ENCODE measurements around the gene BUB1B. TPM values are rescaled to one million over a fixed set of nuclear protein-coding genes. Genes with fewer than 3 reads are reported as not detected.
"Not testable (repeated sequence)": the region's sequence is repeated elsewhere in the genome, so short reads cannot be mapped to it uniquely, and the experiment has no call there.

Gene BUB1B
- total and polyA plus RNA-seq, 8 donors, result 1.6 to 25.0 (median 4.4) TPM

DNA sequence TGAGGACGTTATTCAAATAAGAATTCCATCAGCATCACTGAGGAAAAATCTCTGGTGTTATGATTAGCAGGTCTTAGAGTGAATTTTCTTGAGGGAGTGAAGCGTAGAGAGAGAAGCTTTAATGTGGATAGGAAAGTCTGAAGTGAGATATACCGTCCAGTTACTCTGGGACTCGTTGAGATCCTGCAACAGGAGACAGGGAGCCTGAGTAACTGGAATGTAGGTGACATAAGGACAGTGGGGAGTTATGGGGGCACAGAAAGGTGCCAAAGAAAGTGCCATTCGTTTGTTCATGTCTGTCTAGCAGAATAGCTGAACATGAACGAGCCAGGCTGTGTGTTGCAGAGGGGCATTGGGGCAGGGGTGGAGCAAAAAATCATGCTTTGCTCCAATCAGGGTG, 9.4 kb upstream of the BUB1B start:
- H3K4me3 ChIP-seq, result no peak overlapping the region
- intact Hi-C loops (cut with DNase I; ENCODE audit: low total_unique reads), result no loop called here
- peaks cover 4 to 18% (median 7%) of the 10 kb centered on the region in 4 donors for H3K4me1 ChIP-seq
- H3K9me3 ChIP-seq, result no peaks in the 10 kb centered on the region
- WGBS, 5 donors, result 68 to 82% (median 71%) methylated on average over 6 of the region's 6 CpGs
- no peaks in the 10 kb centered on the region for H3K36me3 ChIP-seq
- no peaks in the 10 kb centered on the region for H3K27me3 ChIP-seq
- TF ChIP-seq EP300 (IDR thresholded peaks at IDR 0.05), result no peak
- no peak for TF ChIP-seq POLR2AphosphoS5 (IDR thresholded peaks at IDR 0.05)
- TF ChIP-seq, protein P1, sequence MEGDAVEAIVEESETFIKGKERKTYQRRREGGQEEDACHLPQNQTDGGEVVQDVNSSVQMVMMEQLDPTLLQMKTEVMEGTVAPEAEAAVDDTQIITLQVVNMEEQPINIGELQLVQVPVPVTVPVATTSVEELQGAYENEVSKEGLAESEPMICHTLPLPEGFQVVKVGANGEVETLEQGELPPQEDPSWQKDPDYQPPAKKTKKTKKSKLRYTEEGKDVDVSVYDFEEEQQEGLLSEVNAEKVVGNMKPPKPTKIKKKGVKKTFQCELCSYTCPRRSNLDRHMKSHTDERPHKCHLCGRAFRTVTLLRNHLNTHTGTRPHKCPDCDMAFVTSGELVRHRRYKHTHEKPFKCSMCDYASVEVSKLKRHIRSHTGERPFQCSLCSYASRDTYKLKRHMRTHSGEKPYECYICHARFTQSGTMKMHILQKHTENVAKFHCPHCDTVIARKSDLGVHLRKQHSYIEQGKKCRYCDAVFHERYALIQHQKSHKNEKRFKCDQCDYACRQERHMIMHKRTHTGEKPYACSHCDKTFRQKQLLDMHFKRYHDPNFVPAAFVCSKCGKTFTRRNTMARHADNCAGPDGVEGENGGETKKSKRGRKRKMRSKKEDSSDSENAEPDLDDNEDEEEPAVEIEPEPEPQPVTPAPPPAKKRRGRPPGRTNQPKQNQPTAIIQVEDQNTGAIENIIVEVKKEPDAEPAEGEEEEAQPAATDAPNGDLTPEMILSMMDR (IDR thresholded peaks at IDR 0.05), result no peak
- TF ChIP-seq POLR2A (IDR thresholded peaks at IDR 0.05), result no peak
- no peak overlapping the region for H3K27ac ChIP-seq
- DNase-seq, result no peak

DNA sequence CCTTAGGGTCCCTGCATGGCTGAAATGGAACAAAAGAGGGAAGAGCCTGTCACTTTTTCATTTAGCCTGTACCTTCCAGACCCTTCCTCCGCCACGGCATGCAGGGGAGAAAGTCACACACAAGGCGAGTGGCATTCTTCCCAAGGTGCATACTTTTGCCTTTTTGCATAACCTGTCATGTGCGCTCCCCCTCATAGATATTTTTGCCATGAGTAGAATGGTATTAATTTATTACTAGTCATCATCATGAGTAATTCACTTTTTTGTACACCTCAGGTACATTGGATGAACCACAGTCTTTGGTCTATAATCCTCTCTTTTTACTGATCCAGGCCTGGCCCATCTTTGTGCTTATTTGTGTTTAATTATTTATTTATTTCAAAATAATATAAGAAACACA, 8.9 kb upstream of the BUB1B start:
- Histone ChIP-seq H3K4me1 (peaks cover 4 to 18% (median 7%) of the 10 kb centered on the region in 4 donors), H3K9me3 (no peaks in the 10 kb centered on the region), H3K36me3 (no peaks in the 10 kb centered on the region), H3K27ac (no peak overlapping the region), H3K4me3 (no peak overlapping the region), H3K27me3 (no peaks in the 10 kb centered on the region)
- 80 to 98% (median 96%) methylated on average over 4 of the region's 4 CpGs for WGBS, 5 donors
- intact Hi-C loops (cut with DNase I; ENCODE audit: low total_unique reads), result no loop called here
- no peak for DNase-seq
- TF ChIP-seq, protein P1 (IDR thresholded peaks at IDR 0.05), result no peak
- TF ChIP-seq POLR2AphosphoS5 (IDR thresholded peaks at IDR 0.05) (no peak), EP300 (IDR thresholded peaks at IDR 0.05) (no peak), POLR2A (IDR thresholded peaks at IDR 0.05) (no peak)

DNA sequence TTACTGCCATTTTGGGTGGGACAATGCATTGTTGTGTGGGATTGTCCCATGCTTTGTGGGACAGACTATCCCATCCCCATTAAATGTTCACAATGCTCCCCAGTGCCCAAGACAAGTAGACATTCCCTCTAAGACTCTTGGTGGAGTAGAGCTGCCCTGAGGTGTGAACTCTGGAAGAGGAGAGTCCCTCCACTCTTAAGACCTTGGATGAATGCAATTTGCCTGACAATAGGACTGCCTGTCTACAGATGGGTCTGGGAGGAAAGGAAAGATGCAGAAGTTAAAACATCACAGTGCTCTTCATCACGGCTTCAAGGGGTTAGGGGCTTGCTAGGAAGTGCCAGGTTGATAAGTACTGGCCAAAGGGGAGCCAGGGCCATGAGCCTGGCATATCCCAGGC, 6.0 kb upstream of the BUB1B start:
- 36 to 40% methylated on average over 1 of the region's 1 CpG; no CpG with 5 or more reads in 3 of the 5 donors for WGBS, 5 donors
- DNase-seq; H3K4me3 ChIP-seq; H3K27me3 ChIP-seq; H3K9me3 ChIP-seq; intact Hi-C loops (cut with DNase I; ENCODE audit: low total_unique reads); H3K36me3 ChIP-seq; H3K27ac ChIP-seq: not testable (repeated sequence)
- H3K4me1 ChIP-seq, result peaks cover 4 to 18% (median 7%) of the 10 kb centered on the region in 4 donors

DNA sequence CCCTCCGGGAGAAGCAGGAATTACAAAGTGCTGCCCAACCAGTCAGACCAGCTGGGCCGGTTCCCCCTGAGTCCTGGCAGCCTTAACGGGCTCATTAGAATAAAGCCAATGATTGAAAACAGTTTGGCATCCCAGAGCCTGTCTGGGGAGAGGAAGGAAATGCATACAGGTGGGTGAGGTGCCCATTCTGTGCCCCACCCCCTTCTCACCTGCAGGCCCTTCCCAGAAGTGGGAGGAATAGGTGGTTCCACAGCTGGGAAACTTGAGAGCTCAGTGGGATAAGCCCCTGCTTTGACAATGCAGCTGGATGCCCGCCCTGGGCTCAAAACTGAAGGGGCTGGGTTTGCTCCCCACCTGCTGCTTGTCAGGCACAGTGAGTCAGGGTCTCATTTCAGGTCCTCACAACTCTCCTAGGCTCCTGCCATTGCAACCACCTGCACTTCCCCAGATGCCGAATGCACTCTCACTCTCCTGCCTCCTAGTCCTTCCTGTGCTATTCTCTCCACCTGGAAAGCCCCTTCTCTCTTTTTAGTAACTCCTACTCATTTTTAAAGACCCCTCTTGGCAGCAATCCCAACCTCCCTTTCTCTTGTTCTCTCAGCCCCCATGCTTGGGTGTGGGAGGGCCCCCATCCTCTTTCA, 5.5 kb upstream of the BUB1B start:
- peak; percentile 75 to 84 for DNase-seq
- Histone ChIP-seq H3K27ac (peak overlapping the region in 2 of 5 donors; percentile 6 to 50), H3K27me3 (no peaks in the 10 kb centered on the region), H3K9me3 (no peaks in the 10 kb centered on the region), H3K4me3 (no peak overlapping the region), H3K36me3 (no peaks in the 10 kb centered on the region), H3K4me1 (peaks cover 5 to 13% (median 8%) of the 10 kb centered on the region in 4 donors)
- WGBS, 5 donors, result 25 to 57% (median 35%) methylated on average over 4 to 5 of the region's 5 CpGs
- intact Hi-C loops (cut with DNase I; ENCODE audit: low total_unique reads), result no loop called here
- TF ChIP-seq POLR2AphosphoS5 (IDR thresholded peaks at IDR 0.05) (peak in 1 of 3 donors; percentile 20), EP300 (IDR thresholded peaks at IDR 0.05) (no peak)

DNA sequence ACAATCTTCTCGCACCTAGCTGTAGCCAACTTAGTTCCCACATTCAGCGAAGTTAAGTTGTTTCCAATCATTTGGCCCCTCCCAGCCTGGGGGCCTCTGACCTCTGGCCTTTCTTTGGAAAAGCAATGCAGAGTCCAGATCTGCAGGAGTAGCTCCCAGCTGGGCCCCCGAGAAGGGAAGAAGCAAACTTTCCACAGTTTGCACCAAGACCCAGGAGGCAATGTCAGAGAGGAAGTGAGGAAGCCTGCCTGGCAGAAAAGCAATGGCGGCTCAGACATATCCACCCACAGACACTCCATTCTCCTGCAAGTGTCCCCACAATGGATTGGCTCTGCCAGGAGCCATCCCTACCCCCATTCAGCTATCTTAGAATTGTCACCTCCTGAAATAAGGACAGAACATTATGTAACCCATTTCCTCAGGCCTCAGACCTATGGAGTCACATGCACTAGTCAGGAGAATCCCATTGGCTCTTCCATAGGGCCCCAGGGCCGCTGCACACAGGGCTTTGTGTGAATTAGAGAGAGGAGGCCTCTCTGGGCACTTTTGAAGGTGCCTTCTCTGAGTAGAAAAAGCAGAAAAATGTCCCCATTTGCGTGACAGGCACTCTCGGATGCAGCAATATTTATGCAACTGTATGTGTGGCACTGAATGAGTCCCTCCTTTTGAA, 3.0 kb upstream of the BUB1B start:
- peaks cover 8 to 37% (median 19%) of the 10 kb centered on the region in 4 donors for H3K4me1 ChIP-seq
- H3K27me3 ChIP-seq, result no peaks in the 10 kb centered on the region
- intact Hi-C loops (cut with DNase I; ENCODE audit: low total_unique reads), result no loop called here
- H3K36me3 ChIP-seq, result no peaks in the 10 kb centered on the region
- H3K27ac ChIP-seq, result no peak overlapping the region
- H3K4me3 ChIP-seq, result no peak overlapping the region
- TF ChIP-seq POLR2A (IDR thresholded peaks at IDR 0.05) (no peak), EP300 (IDR thresholded peaks at IDR 0.05) (no peak), POLR2AphosphoS5 (IDR thresholded peaks at IDR 0.05) (no peak)
- TF ChIP-seq, protein P1 (IDR thresholded peaks at IDR 0.05), result no peak
- no peak for DNase-seq
- H3K9me3 ChIP-seq, result no peaks in the 10 kb centered on the region
- WGBS, 5 donors, result 88 to 91% (median 90%) methylated on average over 7 of the region's 7 CpGs
